Fibroblast of villous mesenchyme (primary cell): ENCODE measurements around the gene ZNF133. TPM values are rescaled to one million over a fixed set of nuclear protein-coding genes. Genes with fewer than 3 reads are reported as not detected.
"Not testable (repeated sequence)": the region's sequence is repeated elsewhere in the genome, so short reads cannot be mapped to it uniquely, and the experiment has no call there.

Experiments
- DNase-seq: peaks from one replicate; pipeline ENCODE4 v3.0.0-alpha.2; 2010; ENCODE audit warnings: low read depth
- H3K4me3 ChIP-seq: 2 replicates; pipeline ENCODE4 v1.5.1; 2011; ENCODE audit warnings: low read depth, mild to moderate bottlenecking, low read length
- total RNA-seq: library from RNA; depleted of rRNA; stranded (reverse); fragments of >200 nt; gene quantifications from 2 replicates; pipeline ENCODE4 v1.2.3, GENCODE V29; 2012
- TF ChIP-seq, protein P1 (sequence below): IDR thresholded peaks from 2 replicates; pipeline ENCODE4 v1.5.1; 2012; ENCODE audit warnings: low read depth, mild to moderate bottlenecking, low read length; ENCODE audit not compliant: insufficient read depth

ZNF133 gene
- total RNA-seq, 1 donor: 18.1 TPM

DNA sequence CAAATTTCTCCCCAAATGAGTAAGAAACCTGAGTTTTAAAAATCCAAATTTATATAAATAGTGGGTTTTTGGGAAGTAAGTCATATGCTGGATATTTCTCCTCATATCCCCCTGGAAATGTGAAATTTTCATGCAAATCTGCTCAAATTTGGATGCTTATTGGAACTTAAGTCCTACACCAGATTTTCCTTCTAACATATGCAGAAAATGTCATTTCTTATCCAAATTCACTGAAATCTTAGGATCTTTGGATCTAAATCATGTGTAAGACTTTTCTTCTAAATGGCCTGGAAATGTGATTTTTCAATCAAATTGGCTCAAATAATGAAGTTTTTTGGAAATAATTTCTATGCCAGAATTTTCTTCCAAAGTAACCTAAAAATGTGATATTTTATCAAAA, 33.0 kb downstream of the ZNF133 start:
- no peak overlapping the region for H3K4me3 ChIP-seq
- TF ChIP-seq, protein P1, sequence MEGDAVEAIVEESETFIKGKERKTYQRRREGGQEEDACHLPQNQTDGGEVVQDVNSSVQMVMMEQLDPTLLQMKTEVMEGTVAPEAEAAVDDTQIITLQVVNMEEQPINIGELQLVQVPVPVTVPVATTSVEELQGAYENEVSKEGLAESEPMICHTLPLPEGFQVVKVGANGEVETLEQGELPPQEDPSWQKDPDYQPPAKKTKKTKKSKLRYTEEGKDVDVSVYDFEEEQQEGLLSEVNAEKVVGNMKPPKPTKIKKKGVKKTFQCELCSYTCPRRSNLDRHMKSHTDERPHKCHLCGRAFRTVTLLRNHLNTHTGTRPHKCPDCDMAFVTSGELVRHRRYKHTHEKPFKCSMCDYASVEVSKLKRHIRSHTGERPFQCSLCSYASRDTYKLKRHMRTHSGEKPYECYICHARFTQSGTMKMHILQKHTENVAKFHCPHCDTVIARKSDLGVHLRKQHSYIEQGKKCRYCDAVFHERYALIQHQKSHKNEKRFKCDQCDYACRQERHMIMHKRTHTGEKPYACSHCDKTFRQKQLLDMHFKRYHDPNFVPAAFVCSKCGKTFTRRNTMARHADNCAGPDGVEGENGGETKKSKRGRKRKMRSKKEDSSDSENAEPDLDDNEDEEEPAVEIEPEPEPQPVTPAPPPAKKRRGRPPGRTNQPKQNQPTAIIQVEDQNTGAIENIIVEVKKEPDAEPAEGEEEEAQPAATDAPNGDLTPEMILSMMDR: no peak
- DNase-seq: no peak

GRCh38 chr20:18321976-18322950, 33.9 kb downstream of the ZNF133 start:
- TF ChIP-seq, protein P1: no peak
- DNase-seq: no peak
- H3K4me3 ChIP-seq: no peak overlapping the region

DNA sequence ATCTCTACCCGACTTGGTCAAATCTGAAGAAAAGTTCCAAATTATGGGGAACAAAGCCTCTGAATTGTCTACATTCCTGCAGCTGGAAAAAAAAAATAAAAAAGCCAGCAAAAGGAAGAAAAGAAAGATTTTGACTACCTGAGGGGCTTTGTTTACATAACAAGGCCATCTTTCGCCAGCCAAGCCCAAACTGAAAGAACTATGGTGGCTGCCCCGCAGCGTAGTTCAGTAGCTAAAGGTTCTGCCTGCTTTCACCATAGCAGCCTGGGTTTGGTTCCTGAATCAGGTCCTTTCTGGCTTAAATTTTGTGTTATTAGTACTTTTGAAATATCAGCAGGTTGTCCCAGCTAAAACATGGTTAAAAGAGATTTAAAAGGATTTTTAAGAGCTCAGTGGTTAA, 35.4 kb downstream of the ZNF133 start:
- no peak for DNase-seq
- H3K4me3 ChIP-seq: no peak overlapping the region
- TF ChIP-seq, protein P1: no peak

- TF ChIP-seq, protein P1: no peak
- no peak overlapping the region for H3K4me3 ChIP-seq
- DNase-seq: no peak
Observed at GRCh38 chr20:18324596-18325089, 36.3 kb downstream of the ZNF133 start.

DNA sequence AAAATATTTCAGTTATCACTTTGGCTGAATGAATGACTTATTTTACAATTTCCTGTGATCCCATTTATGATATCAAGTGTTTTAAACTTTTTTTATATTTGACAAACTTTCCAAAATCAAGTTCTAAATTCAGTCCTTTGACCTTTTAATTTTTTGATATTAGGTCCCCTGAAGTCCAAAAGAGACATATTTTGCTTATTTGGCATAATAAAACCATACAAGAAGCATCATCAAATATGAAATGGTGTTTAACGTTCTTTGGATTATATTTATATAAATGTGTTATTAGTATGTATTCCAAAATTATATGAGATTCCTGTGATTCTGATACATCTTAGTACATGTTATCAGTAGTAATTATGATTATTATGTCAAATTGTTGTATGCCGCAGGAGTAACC, 38.7 kb downstream of the ZNF133 start:
- TF ChIP-seq, protein P1: no peak
- H3K4me3 ChIP-seq: no peak overlapping the region
- no peak for DNase-seq

DNA sequence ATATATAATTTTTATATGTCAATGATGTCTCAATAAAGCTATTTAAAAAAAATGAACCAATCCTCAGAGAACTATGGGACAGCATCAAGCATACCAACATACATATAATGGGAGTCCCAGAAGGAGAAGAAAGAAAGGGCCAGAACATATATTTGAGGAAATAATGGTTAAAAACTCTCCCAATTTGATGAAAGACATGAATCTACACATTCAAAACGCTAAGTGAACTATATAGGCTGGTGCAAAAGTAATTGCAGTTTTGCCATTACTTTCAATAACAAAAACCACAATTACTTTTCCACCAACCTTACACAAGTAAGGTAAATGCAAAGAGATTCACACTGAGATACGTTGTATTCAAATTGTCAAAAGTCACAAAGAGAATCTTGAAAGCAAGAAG, 43.4 kb downstream of the ZNF133 start:
- TF ChIP-seq, protein P1: no peak
- H3K4me3 ChIP-seq: no peak overlapping the region
- no peak for DNase-seq

DNA sequence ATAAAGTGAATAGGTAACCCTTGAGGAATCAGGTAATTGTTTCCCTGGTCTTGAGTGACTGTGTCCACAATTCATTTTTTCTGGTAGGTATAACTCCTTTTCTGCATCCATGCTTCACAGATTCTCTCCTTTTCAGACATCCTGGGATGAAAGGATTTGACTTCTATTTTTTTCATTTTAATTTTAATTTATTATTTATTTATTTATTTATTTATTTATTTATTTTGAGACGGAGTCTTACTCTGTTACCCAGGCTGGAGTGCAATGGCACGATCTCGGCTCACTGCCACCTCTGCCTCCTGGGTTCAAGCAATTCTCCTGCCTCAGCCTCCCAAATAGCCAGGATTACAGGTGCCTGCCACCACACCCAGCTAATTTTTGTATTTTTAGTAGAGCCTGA, 61.4 kb downstream of the ZNF133 start:
- not testable (repeated sequence) for H3K4me3 ChIP-seq, DNase-seq
